PC-3 (cell line): Measurements from ENCODE around the gene NTS. TPM values are rescaled to one million over a fixed set of nuclear protein-coding genes. Genes with fewer than 3 reads are reported as not detected.
A peak's percentile ranks its signal among the peaks of the same experiment; 100 is the strongest.

Source experiments
- ATAC-seq: fragments of 200-7000 bp; cut with Tn5 transposase; 2 replicates; pipeline ENCODE4 v1.9.1; 2020; ENCODE audit warnings: mild to moderate bottlenecking, moderate library complexity
- BruUV-seq: library from RNA; stranded (reverse); fragments of 400-500 nt; replicated peaks from 2 replicates; lab custom pipeline; 2021; lab: Mats Ljungman, UMichigan
- CTCF ChIA-PET: fragments of 300-600 bp; sonication (Branson Sonifier 250); formaldehyde crosslinking; loops from one replicate; lab custom pipeline; 2022; ENCODE audit warnings: antibody characterized with exemption; lab: Charles Lee
- POLR2A ChIA-PET: fragments of 300-600 bp; sonication (Branson Sonifier 250); formaldehyde crosslinking; loops from one replicate; lab custom pipeline; 2022; ENCODE audit warnings: antibody characterized with exemption; ENCODE audit not compliant: unreplicated experiment; lab: Charles Lee
- DNase-seq: peaks from one replicate; pipeline ENCODE4 v3.0.0-alpha.2; 2015
- H2AFZ ChIP-seq: fragments of 300-600 bp; sonication (generic); 2 replicates; pipeline ENCODE4 v1.6.0; 2016; ENCODE audit warnings: antibody characterized with exemption, low read length
- H3F3A ChIP-seq: fragments of 300-600 bp; sonication (generic); one replicate; pipeline ENCODE4 v1.6.0; 2017; ENCODE audit warnings: antibody characterized with exemption, low read length, control low read depth, mild to moderate bottlenecking; ENCODE audit not compliant: unreplicated experiment
- H3K27ac ChIP-seq: fragments of 300-600 bp; sonication (generic); 2 replicates; pipeline ENCODE4 v1.5.1; 2016; ENCODE audit warnings: mild to moderate bottlenecking, low read length
- H3K27me3 ChIP-seq: fragments of 300-600 bp; sonication (generic); 2 replicates; pipeline ENCODE4 v1.6.1; 2016; ENCODE audit warnings: low read length, mixed read lengths
- H3K36me3 ChIP-seq: fragments of 300-600 bp; sonication (generic); 2 replicates; pipeline ENCODE4 v1.6.1; 2016; ENCODE audit warnings: low read depth, mixed run types, low read length, mixed read lengths
- H3K4me1 ChIP-seq: fragments of 300-600 bp; sonication (generic); 2 replicates; pipeline ENCODE4 v1.5.1; 2016; ENCODE audit warnings: low read length; ENCODE audit not compliant: insufficient read depth
- H3K4me2 ChIP-seq: fragments of 300-600 bp; sonication (generic); 2 replicates; pipeline ENCODE4 v1.6.0; 2016; ENCODE audit warnings: low read length
- H3K4me3 ChIP-seq: fragments of 300-600 bp; sonication (generic); 2 replicates; pipeline ENCODE4 v1.5.1; 2016; ENCODE audit warnings: mild to moderate bottlenecking, low read length, mixed read lengths
- H3K79me2 ChIP-seq: fragments of 300-600 bp; sonication (generic); 2 replicates; pipeline ENCODE4 v1.6.1; 2017; ENCODE audit warnings: low read length, mixed read lengths
- H3K9ac ChIP-seq: fragments of 300-600 bp; sonication (generic); 2 replicates; pipeline ENCODE4 v1.6.0; 2016; ENCODE audit warnings: mild to moderate bottlenecking, low read length
- H3K9me2 ChIP-seq: fragments of 300-600 bp; sonication (generic); replicated peaks from 2 replicates; pipeline ENCODE4 v1.6.1; 2016; ENCODE audit warnings: mixed run types, low read length, mixed read lengths
- H3K9me3 ChIP-seq: fragments of 300-600 bp; sonication (generic); 2 replicates; pipeline ENCODE4 v1.6.1; 2016; ENCODE audit warnings: low read length, mixed read lengths
- H4K20me1 ChIP-seq: fragments of 300-600 bp; sonication (generic); 2 replicates; pipeline ENCODE4 v1.6.1; 2016; ENCODE audit warnings: low read length, mixed read lengths
- EZH2 ChIP-seq: fragments of 300-600 bp; sonication (generic); IDR thresholded peaks from one replicate; pipeline ENCODE4 v1.6.1; 2017; ENCODE audit warnings: antibody characterized with exemption, mild to moderate bottlenecking, low read length; ENCODE audit not compliant: unreplicated experiment
- EZH2phosphoT487 ChIP-seq: fragments of 300-600 bp; sonication (generic); IDR thresholded peaks from 2 replicates; pipeline ENCODE4 v1.6.1; 2018; ENCODE audit warnings: mild to moderate bottlenecking, antibody characterized with exemption, low read length, borderline replicate concordance
- intact Hi-C: fragments of 100-400 bp; cut with micrococcal nuclease; formaldehyde crosslinking; loops from 2 replicates; pipeline ENCODE4 v1.9.0; 2023
- total RNA-seq: library from RNA; depleted of rRNA; stranded (reverse); fragments of >200 nt; gene quantifications from 2 replicates; pipeline ENCODE4 v1.2.3, GENCODE V29; 2014
- TF ChIP-seq, protein P1 (sequence below): fragments of 300-600 bp; sonication (generic); conservative IDR thresholded peaks from 2 replicates; pipeline ENCODE4 v1.5.1; 2017; ENCODE audit warnings: antibody characterized with exemption, low read depth, mild to moderate bottlenecking, low read length

Gene NTS
- total RNA-seq, 1 experiment from 2014 or later = not detected

DNA sequence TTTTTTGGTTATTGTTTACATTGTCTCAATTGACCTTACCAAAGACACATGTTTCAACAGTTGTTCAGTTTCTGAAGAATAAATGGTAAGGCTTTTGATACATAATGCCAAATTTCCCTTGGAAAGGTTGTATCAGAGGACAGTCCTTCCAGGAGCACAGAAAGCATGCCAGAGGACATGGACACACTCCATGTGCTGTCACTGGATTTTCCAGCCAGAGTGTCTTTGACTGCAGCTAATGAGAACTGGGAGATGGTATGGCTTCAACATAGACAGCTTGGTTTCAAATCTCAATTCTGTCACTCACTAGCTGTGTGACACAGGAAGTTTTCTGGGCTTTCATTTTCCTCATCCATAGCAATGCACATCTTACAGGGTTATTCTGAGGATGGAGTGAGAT is 20.6 kb downstream of the NTS start:
- no peak overlapping the region for H3K9ac ChIP-seq
- intact Hi-C loops = no loop called here
- POLR2A ChIA-PET = no interaction called here
- H3F3A ChIP-seq = no peaks in the 10 kb centered on the region
- H3K4me1 ChIP-seq = no peaks in the 10 kb centered on the region
- TF ChIP-seq EZH2 (no peak), EZH2phosphoT487 (no peak)
- TF ChIP-seq, protein P1, sequence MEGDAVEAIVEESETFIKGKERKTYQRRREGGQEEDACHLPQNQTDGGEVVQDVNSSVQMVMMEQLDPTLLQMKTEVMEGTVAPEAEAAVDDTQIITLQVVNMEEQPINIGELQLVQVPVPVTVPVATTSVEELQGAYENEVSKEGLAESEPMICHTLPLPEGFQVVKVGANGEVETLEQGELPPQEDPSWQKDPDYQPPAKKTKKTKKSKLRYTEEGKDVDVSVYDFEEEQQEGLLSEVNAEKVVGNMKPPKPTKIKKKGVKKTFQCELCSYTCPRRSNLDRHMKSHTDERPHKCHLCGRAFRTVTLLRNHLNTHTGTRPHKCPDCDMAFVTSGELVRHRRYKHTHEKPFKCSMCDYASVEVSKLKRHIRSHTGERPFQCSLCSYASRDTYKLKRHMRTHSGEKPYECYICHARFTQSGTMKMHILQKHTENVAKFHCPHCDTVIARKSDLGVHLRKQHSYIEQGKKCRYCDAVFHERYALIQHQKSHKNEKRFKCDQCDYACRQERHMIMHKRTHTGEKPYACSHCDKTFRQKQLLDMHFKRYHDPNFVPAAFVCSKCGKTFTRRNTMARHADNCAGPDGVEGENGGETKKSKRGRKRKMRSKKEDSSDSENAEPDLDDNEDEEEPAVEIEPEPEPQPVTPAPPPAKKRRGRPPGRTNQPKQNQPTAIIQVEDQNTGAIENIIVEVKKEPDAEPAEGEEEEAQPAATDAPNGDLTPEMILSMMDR = no peak
- H2AFZ ChIP-seq = no peak overlapping the region
- no peak overlapping the region for H3K27ac ChIP-seq
- BruUV-seq = no TSS peak
- no peaks in the 10 kb centered on the region for H3K9me3 ChIP-seq
- DNase-seq = no peak
- no peak for ATAC-seq
- H3K36me3 ChIP-seq = no peaks in the 10 kb centered on the region
- no peaks in the 10 kb centered on the region for H4K20me1 ChIP-seq
- H3K79me2 ChIP-seq = no peaks in the 10 kb centered on the region
- no peak overlapping the region for H3K4me2 ChIP-seq
- H3K27me3 ChIP-seq = no peaks in the 10 kb centered on the region
- CTCF ChIA-PET = no interaction called here
- H3K9me2 ChIP-seq = no peaks in the 10 kb centered on the region
- no peak overlapping the region for H3K4me3 ChIP-seq

DNA sequence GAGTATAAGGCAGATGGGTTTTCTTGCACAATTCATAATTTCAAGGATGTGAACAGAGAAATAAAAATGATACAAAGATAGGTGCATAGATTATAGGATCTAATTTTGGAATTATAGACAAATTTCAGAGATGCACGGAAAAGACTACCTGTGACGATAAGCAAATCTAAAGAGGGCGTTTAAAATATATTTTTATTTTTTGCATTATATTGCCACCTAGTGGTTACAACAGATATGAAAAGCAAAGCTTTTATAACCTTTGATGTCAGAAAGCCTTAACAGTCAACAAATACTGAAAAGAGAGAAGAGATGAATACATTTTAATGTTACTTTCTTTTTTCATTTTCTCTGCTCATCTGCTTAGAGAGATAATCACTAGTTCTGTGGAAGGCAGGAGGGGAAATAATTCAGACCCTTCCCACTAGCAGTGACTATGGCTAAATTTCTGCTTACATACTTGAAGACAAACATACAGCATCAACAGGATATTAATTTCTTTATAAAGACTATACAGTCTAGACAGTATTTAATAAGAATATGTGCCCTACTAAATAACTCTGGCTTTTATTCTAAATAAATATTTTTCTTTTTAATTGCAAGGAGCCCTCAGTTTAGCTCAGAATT is 46.3 kb downstream of the NTS start:
- TF ChIP-seq EZH2 = no peak
- TF ChIP-seq, protein P1 = peak; percentile 75
- H3K9me3 ChIP-seq = no peaks in the 10 kb centered on the region
- BruUV-seq = no TSS peak
- H3F3A ChIP-seq = no peaks in the 10 kb centered on the region
- no peak overlapping the region for H3K4me3 ChIP-seq
- peak overlapping the region; percentile 30; the same call in 1 of the 2 replicates for H3K4me2 ChIP-seq
- CTCF ChIA-PET = interaction anchor here (0.5 to 1.0 kb wide), 4 partner anchors 11 to 452 kb away, joined by 3 to 4 read pairs (median 4); no protein-coding TSS in a partner anchor
- no peaks in the 10 kb centered on the region for H3K9me2 ChIP-seq
- H3K4me1 ChIP-seq = no peaks in the 10 kb centered on the region
- ATAC-seq (peak; percentile 55; the same call in 1 of the 2 replicates), DNase-seq (peak; percentile 78)
- H4K20me1 ChIP-seq = no peaks in the 10 kb centered on the region
- intact Hi-C loops = loop anchor here (1.0 to 2.0 kb wide), 3 partner anchors 452 to 844 kb away; no protein-coding TSS in a partner anchor
- no peak overlapping the region for H3K9ac ChIP-seq
- H3K36me3 ChIP-seq = no peaks in the 10 kb centered on the region
- 0 out of 2 replicates have a peak overlapping the region, but pooled peaks have one; percentile 52 for H2AFZ ChIP-seq
- no peaks in the 10 kb centered on the region for H3K79me2 ChIP-seq
- H3K27me3 ChIP-seq = no peaks in the 10 kb centered on the region
- POLR2A ChIA-PET = no interaction called here
- no peak overlapping the region for H3K27ac ChIP-seq

DNA sequence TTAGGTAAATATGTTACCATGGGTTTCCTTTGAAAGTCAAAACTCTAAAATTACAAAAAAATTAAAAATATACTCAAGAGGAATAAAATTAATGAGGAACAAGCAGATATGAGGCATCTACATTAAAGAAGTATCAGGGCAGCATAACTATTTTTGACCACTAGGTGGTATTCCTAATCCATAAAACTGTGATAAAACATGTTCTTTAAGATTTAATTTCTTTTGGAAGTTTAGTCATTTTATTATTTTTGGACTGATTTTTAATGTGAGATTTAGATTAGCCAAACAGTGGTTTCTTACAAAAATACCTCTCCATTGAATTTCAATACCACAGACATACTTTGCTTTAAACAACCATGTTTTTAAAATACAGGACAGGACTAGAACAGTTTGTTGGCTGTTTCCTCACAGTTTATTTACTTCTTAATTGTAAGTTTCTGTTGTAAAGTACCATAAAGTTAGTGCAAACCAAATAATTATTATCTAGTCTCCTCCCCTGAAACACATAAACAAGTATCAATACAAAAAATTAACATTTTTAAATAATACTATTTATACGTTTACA is 49.8 kb downstream of the NTS start:
- Histone ChIP-seq H3K4me3 (no peak overlapping the region), H2AFZ (no peak overlapping the region), H3F3A (no peaks in the 10 kb centered on the region), H4K20me1 (no peaks in the 10 kb centered on the region), H3K36me3 (no peaks in the 10 kb centered on the region), H3K4me2 (no peak overlapping the region), H3K9ac (no peak overlapping the region), H3K9me3 (no peaks in the 10 kb centered on the region), H3K27me3 (no peaks in the 10 kb centered on the region), H3K9me2 (no peaks in the 10 kb centered on the region), H3K79me2 (no peaks in the 10 kb centered on the region), H3K27ac (no peak overlapping the region), H3K4me1 (no peaks in the 10 kb centered on the region)
- BruUV-seq = no TSS peak
- ChIA-PET POLR2A (no interaction called here), CTCF (no interaction called here)
- TF ChIP-seq, protein P1 = peak; percentile 78
- no peak for TF ChIP-seq EZH2phosphoT487
- no peak for TF ChIP-seq EZH2
- intact Hi-C loops = loop anchor here (1.0 kb wide), 1 partner anchor 27 kb away; no protein-coding TSS in a partner anchor
- ATAC-seq (no peak), DNase-seq (peak; percentile 60)
